Astrocyte (in vitro differentiated cells and primary cell): ENCODE data around the gene PHC2. TPM values are rescaled to one million over a fixed set of nuclear protein-coding genes. Genes with fewer than 3 reads are reported as not detected.

Source experiments
- DNase-seq: peaks from one replicate; pipeline ENCODE4 v3.0.0-alpha.2; 2010; ENCODE audit warnings: low read depth
- FAIRE-seq: peaks from 2 replicates; lab custom pipeline; 2011; peaks lifted over from hg19 to GRCh38; lab: Jason Lieb, UNC
- H2AFZ ChIP-seq: 2 replicates; pipeline ENCODE4 v1.6.0; 2012; ENCODE audit warnings: low read depth, low read length, inconsistent platforms
- H3K27ac ChIP-seq: 2 replicates; pipeline ENCODE4 v1.5.1; 2011; ENCODE audit warnings: low read depth, low read length, inconsistent platforms
- H3K27me3 ChIP-seq: 2 replicates; pipeline ENCODE4 v1.6.0; 2011; ENCODE audit warnings: low read length, inconsistent platforms; ENCODE audit not compliant: insufficient read depth
- H3K36me3 ChIP-seq: 2 replicates; pipeline ENCODE4 v1.5.1; 2011; ENCODE audit warnings: low read length, inconsistent platforms; ENCODE audit not compliant: insufficient read depth
- H3K4me1 ChIP-seq: 2 replicates; pipeline ENCODE4 v1.5.1; 2011; ENCODE audit warnings: low read length, inconsistent platforms; ENCODE audit not compliant: insufficient read depth
- H3K4me2 ChIP-seq: 2 replicates; pipeline ENCODE4 v1.6.0; 2012; ENCODE audit warnings: low read length, inconsistent platforms
- H3K4me3 ChIP-seq: 2 replicates; pipeline ENCODE4 v1.5.1; 2011; ENCODE audit warnings: low read depth, mild to moderate bottlenecking, low read length, inconsistent platforms; ENCODE audit not compliant: insufficient read depth
- H3K79me2 ChIP-seq: 2 replicates; pipeline ENCODE4 v1.6.0; 2012; ENCODE audit warnings: mild to moderate bottlenecking, low read length, inconsistent platforms; ENCODE audit not compliant: insufficient read depth
- H3K9ac ChIP-seq: 2 replicates; pipeline ENCODE4 v1.6.0; 2012; ENCODE audit warnings: mild to moderate bottlenecking, low read length, inconsistent platforms
- H3K9me3 ChIP-seq: 2 replicates; pipeline ENCODE4 v1.5.1; 2012; ENCODE audit warnings: low read depth, mild to moderate bottlenecking, low read length, inconsistent platforms; ENCODE audit not compliant: insufficient read depth
- H4K20me1 ChIP-seq: 2 replicates; pipeline ENCODE4 v1.6.0; 2012; ENCODE audit warnings: low read length, inconsistent platforms; ENCODE audit not compliant: insufficient read depth
- H3K27ac Mint-ChIP-seq: one replicate; pipeline ENCODE4 v1.8.0; 2021; ENCODE audit warnings: mild to moderate bottlenecking, mixed read lengths; ENCODE audit not compliant: unreplicated experiment
- H3K27me3 Mint-ChIP-seq: one replicate; pipeline ENCODE4 v1.8.0; 2021; ENCODE audit warnings: low read depth, mixed read lengths; ENCODE audit not compliant: unreplicated experiment
- H3K36me3 Mint-ChIP-seq: one replicate; pipeline ENCODE4 v1.8.0; 2021; ENCODE audit warnings: low read depth, mixed read lengths; ENCODE audit not compliant: unreplicated experiment
- H3K4me1 Mint-ChIP-seq: one replicate; pipeline ENCODE4 v1.8.0; 2021; ENCODE audit warnings: low read depth, mixed read lengths; ENCODE audit not compliant: unreplicated experiment
- H3K4me3 Mint-ChIP-seq: one replicate; pipeline ENCODE4 v1.8.0; 2021; ENCODE audit warnings: mild to moderate bottlenecking, moderate library complexity, mixed read lengths; ENCODE audit not compliant: unreplicated experiment
- H3K9me3 Mint-ChIP-seq: one replicate; pipeline ENCODE4 v1.8.0; 2021; ENCODE audit warnings: mild to moderate bottlenecking, mixed read lengths; ENCODE audit not compliant: unreplicated experiment
- EZH2 ChIP-seq: IDR thresholded peaks from 2 replicates; pipeline ENCODE4 v1.6.1; 2012; ENCODE audit warnings: mild to moderate bottlenecking, low read length, inconsistent platforms; ENCODE audit not compliant: insufficient read depth
- total RNA-seq: library from RNA; stranded (reverse); gene quantifications from 2 replicates; pipeline ENCODE4 v1.2.1, GENCODE V29; 2021
- TF ChIP-seq, protein P1 (sequence below): IDR thresholded peaks from 2 replicates; pipeline ENCODE4 v1.5.1; 2011; ENCODE audit warnings: low read depth, mild to moderate bottlenecking, inconsistent platforms, low read length, moderate library complexity; ENCODE audit not compliant: insufficient read depth

The PHC2 gene
- total RNA-seq, 1 donor from 2014 or later, result 113 TPM

DNA sequence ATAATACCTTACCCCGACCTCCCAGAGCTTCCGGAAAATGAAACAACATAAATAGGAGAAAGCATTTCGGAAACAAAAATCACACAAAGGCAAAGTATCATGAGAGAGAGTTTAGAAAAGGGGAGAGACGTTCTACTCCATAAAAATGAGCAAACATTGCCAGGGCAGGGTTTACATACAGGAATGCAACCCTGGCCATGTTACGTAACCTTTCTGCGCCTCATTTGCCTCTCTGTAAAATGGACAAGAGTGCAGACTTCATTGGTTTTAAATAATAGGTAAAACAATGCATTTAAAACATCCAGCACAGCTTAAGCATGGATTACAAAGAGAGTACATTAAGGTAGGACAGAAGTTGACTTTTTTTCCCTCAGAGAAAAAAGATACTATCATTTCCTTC is 45.6 kb downstream of the PHC2 start:
- Mint-ChIP-seq H3K27me3 (no peaks in the 10 kb centered on the region), H3K9me3 (no peaks in the 10 kb centered on the region), H3K4me1 (peaks cover 78% of the 10 kb centered on the region), H3K4me3 (no peak overlapping the region), H3K36me3 (no peaks in the 10 kb centered on the region), H3K27ac (peak overlapping the region; percentile 97)
- FAIRE-seq (no peak), DNase-seq (no peak)
- peaks cover 51% of the 10 kb centered on the region for H3K4me1 ChIP-seq
- H2AFZ ChIP-seq, result no peak overlapping the region
- no peak overlapping the region for H3K4me2 ChIP-seq
- no peaks in the 10 kb centered on the region for H3K9me3 ChIP-seq
- no peaks in the 10 kb centered on the region for H3K36me3 ChIP-seq
- peaks cover 9% of the 10 kb centered on the region for H3K79me2 ChIP-seq
- no peak overlapping the region for H3K9ac ChIP-seq
- H3K4me3 ChIP-seq, result no peak overlapping the region
- H3K27ac ChIP-seq, result no peak overlapping the region
- H4K20me1 ChIP-seq, result no peaks in the 10 kb centered on the region
- TF ChIP-seq EZH2, result no peak
- H3K27me3 ChIP-seq, result no peaks in the 10 kb centered on the region

- DNase-seq (peak; percentile 90), FAIRE-seq (peak; percentile 91)
- H3K36me3 ChIP-seq, result no peaks in the 10 kb centered on the region
- H2AFZ ChIP-seq, result peak overlapping the region; percentile 6
- H3K27me3 ChIP-seq, result no peaks in the 10 kb centered on the region
- Mint-ChIP-seq H3K9me3 (no peaks in the 10 kb centered on the region), H3K4me3 (peak overlapping the region; percentile 54), H3K36me3 (no peaks in the 10 kb centered on the region), H3K4me1 (peaks cover 76% of the 10 kb centered on the region), H3K27me3 (no peaks in the 10 kb centered on the region), H3K27ac (peak overlapping the region; percentile 97)
- no peak for TF ChIP-seq EZH2
- TF ChIP-seq, protein P1, sequence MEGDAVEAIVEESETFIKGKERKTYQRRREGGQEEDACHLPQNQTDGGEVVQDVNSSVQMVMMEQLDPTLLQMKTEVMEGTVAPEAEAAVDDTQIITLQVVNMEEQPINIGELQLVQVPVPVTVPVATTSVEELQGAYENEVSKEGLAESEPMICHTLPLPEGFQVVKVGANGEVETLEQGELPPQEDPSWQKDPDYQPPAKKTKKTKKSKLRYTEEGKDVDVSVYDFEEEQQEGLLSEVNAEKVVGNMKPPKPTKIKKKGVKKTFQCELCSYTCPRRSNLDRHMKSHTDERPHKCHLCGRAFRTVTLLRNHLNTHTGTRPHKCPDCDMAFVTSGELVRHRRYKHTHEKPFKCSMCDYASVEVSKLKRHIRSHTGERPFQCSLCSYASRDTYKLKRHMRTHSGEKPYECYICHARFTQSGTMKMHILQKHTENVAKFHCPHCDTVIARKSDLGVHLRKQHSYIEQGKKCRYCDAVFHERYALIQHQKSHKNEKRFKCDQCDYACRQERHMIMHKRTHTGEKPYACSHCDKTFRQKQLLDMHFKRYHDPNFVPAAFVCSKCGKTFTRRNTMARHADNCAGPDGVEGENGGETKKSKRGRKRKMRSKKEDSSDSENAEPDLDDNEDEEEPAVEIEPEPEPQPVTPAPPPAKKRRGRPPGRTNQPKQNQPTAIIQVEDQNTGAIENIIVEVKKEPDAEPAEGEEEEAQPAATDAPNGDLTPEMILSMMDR, result no peak
- peak overlapping the region; percentile 67 for H3K27ac ChIP-seq
- no peaks in the 10 kb centered on the region for H4K20me1 ChIP-seq
- H3K9ac ChIP-seq, result peak overlapping the region; percentile 44
- H3K4me1 ChIP-seq, result peaks cover 41% of the 10 kb centered on the region
- peaks cover 9% of the 10 kb centered on the region for H3K79me2 ChIP-seq
- H3K4me2 ChIP-seq, result peak overlapping the region; percentile 64
- H3K4me3 ChIP-seq, result no peak overlapping the region
- H3K9me3 ChIP-seq, result no peaks in the 10 kb centered on the region
Observed at GRCh38 chr1:33384040-33384812, 46.7 kb downstream of the PHC2 start.

- no peak overlapping the region for H3K4me3 ChIP-seq
- no peaks in the 10 kb centered on the region for H4K20me1 ChIP-seq
- H3K36me3 ChIP-seq, result no peaks in the 10 kb centered on the region
- H3K4me1 Mint-ChIP-seq, result peaks cover 73% of the 10 kb centered on the region
- H3K27me3 Mint-ChIP-seq, result no peaks in the 10 kb centered on the region
- TF ChIP-seq, protein P1, result no peak
- TF ChIP-seq EZH2, result no peak
- H3K4me3 Mint-ChIP-seq, result peak overlapping the region; percentile 4
- H3K27ac ChIP-seq, result peak overlapping the region; percentile 67
- H3K9ac ChIP-seq, result peak overlapping the region; percentile 44
- no peak for FAIRE-seq
- no peak overlapping the region for H2AFZ ChIP-seq
- H3K27ac Mint-ChIP-seq, result peak overlapping the region; percentile 85
- H3K79me2 ChIP-seq, result peaks cover 9% of the 10 kb centered on the region
- H3K9me3 ChIP-seq, result no peaks in the 10 kb centered on the region
- DNase-seq, result no peak
- peaks cover 38% of the 10 kb centered on the region for H3K4me1 ChIP-seq
- no peaks in the 10 kb centered on the region for H3K9me3 Mint-ChIP-seq
- H3K27me3 ChIP-seq, result no peaks in the 10 kb centered on the region
- H3K36me3 Mint-ChIP-seq, result no peaks in the 10 kb centered on the region
- H3K4me2 ChIP-seq, result peak overlapping the region; percentile 64
Observed at GRCh38 chr1:33383489-33383888, 47.4 kb downstream of the PHC2 start.
